HEK293T (cell line): Measurements from ENCODE around the gene ATMIN.

ENCODE experiments used
- BHLHE40 ChIP-seq: fragments of 450-650 bp; IDR thresholded peaks from 2 replicates; pipeline ENCODE4 v1.6.1; 2016; ENCODE audit warnings: mild to moderate bottlenecking, moderate library complexity, borderline replicate concordance
- CTBP1 ChIP-seq: fragments of 450-650 bp; IDR thresholded peaks from 2 replicates; pipeline ENCODE4 v1.6.1; 2016; ENCODE audit warnings: borderline replicate concordance
- FOXA1 ChIP-seq: fragments of 450-650 bp; IDR thresholded peaks from 2 replicates; pipeline ENCODE4 v1.6.1; 2016; ENCODE audit warnings: mild to moderate bottlenecking
- FOXK2 ChIP-seq: fragments of 450-650 bp; IDR thresholded peaks from 2 replicates; pipeline ENCODE4 v1.6.1; 2016; ENCODE audit warnings: mild to moderate bottlenecking
- FOXM1 ChIP-seq: fragments of 450-650 bp; IDR thresholded peaks from 2 replicates; pipeline ENCODE4 v1.6.1; 2017; ENCODE audit warnings: mild to moderate bottlenecking, borderline replicate concordance
- HDGF ChIP-seq: fragments of 450-650 bp; IDR thresholded peaks from 2 replicates; pipeline ENCODE4 v1.6.1; 2017; ENCODE audit warnings: antibody characterized with exemption, borderline replicate concordance
- L3MBTL2 ChIP-seq: fragments of 450-650 bp; conservative IDR thresholded peaks from 2 replicates; pipeline ENCODE4 v1.6.1; 2016; ENCODE audit warnings: mild to moderate bottlenecking
- NFRKB ChIP-seq: fragments of 450-650 bp; IDR thresholded peaks from 2 replicates; pipeline ENCODE4 v1.6.1; 2016; ENCODE audit warnings: mild to moderate bottlenecking, moderate library complexity
- PKNOX1 ChIP-seq: fragments of 450-650 bp; IDR thresholded peaks from 2 replicates; pipeline ENCODE4 v1.6.1; 2016
- SP1 ChIP-seq: fragments of 450-650 bp; IDR thresholded peaks from 2 replicates; pipeline ENCODE4 v1.6.1; 2017
- SUZ12 ChIP-seq: fragments of 450-650 bp; IDR thresholded peaks from 2 replicates; pipeline ENCODE4 v1.6.1; 2016; ENCODE audit warnings: mild to moderate bottlenecking
- TARDBP ChIP-seq: fragments of 450-650 bp; IDR thresholded peaks from 2 replicates; pipeline ENCODE4 v1.6.1; 2016

- TF ChIP-seq FOXA1 (no peak), L3MBTL2 (no peak), SUZ12 (no peak), TARDBP (no peak), FOXK2 (no peak), BHLHE40 (no peak), SP1 (no peak), HDGF (no peak), CTBP1 (no peak), NFRKB (no peak), FOXM1 (no peak), PKNOX1 (no peak)
Measured at GRCh38 chr16:80990577-80990976, 45.1 kb upstream of the ATMIN start.
